Ectodermal cell (in vitro differentiated cells): ENCODE data around the gene ARHGEF11.

ENCODE experiments used
- H3K27ac ChIP-seq: 2 replicates; pipeline ENCODE4 v1.7.0; 2013; ENCODE audit warnings: mild to moderate bottlenecking, low read depth, low read length; ENCODE audit not compliant: insufficient read depth, poor library complexity, severe bottlenecking
- H3K27me3 ChIP-seq: 2 replicates; pipeline ENCODE4 v1.7.0; 2013; ENCODE audit warnings: mild to moderate bottlenecking, low read length; ENCODE audit not compliant: insufficient read depth, control insufficient read depth, poor library complexity, severe bottlenecking
- H3K36me3 ChIP-seq: one replicate; pipeline ENCODE4 v1.7.0; 2013; ENCODE audit warnings: low read length; ENCODE audit not compliant: control insufficient read depth, insufficient read depth
- H3K4me1 ChIP-seq: one replicate; pipeline ENCODE4 v1.7.0; 2013; ENCODE audit warnings: low read length; ENCODE audit not compliant: control insufficient read depth, insufficient read depth
- H3K4me3 ChIP-seq: 2 replicates; pipeline ENCODE4 v1.7.0; 2013; ENCODE audit warnings: low read depth, low read length, control low read depth; ENCODE audit not compliant: insufficient read depth
- H3K9me3 ChIP-seq: 2 replicates; pipeline ENCODE4 v1.7.0; 2013; ENCODE audit warnings: mild to moderate bottlenecking, low read length, moderate library complexity; ENCODE audit not compliant: control insufficient read depth
- WGBS, 2 experiments: methylation state at CpG; one replicate each; pipeline ENCODE4 v1.1.7; 2013; ENCODE audit warnings: missing lambda C conversion rate in 2 of 2; 5-methylcytosine and 5-hydroxymethylcytosine counted together

Gene ARHGEF11

GRCh38 chr1:157050836-157051235 is 5.3 kb upstream of the ARHGEF11 start:
- no peaks in the 10 kb centered on the region for H3K4me1 ChIP-seq
- no peaks in the 10 kb centered on the region for H3K9me3 ChIP-seq
- no peak overlapping the region for H3K4me3 ChIP-seq
- WGBS, 2 experiments, result 77 to 81% methylated on average over 2 of the region's 2 CpGs
- H3K27me3 ChIP-seq, result no peaks in the 10 kb centered on the region
- no peak overlapping the region for H3K27ac ChIP-seq
- no peaks in the 10 kb centered on the region for H3K36me3 ChIP-seq

- Histone ChIP-seq H3K4me3 (no peak overlapping the region), H3K9me3 (no peaks in the 10 kb centered on the region), H3K4me1 (peaks cover 19% of the 10 kb centered on the region), H3K36me3 (no peaks in the 10 kb centered on the region), H3K27me3 (no peaks in the 10 kb centered on the region), H3K27ac (no peak overlapping the region)
- 52 to 62% methylated on average over 2 of the region's 2 CpGs for WGBS, 2 experiments
These were observed 1.5 kb upstream of the ARHGEF11 start for GRCh38 chr1:157047062-157047410.

- H3K27ac ChIP-seq, result no peak overlapping the region
- peaks cover 19% of the 10 kb centered on the region for H3K4me1 ChIP-seq
- H3K36me3 ChIP-seq, result no peaks in the 10 kb centered on the region
- H3K27me3 ChIP-seq, result no peaks in the 10 kb centered on the region
- H3K9me3 ChIP-seq, result no peaks in the 10 kb centered on the region
- WGBS, 2 experiments, result 23 to 32% methylated on average over 6 of the region's 6 CpGs
- H3K4me3 ChIP-seq, result peak overlapping the region; percentile 68
These were observed 1.2 kb downstream of the ARHGEF11 start for GRCh38 chr1:157044326-157044725.

- peaks cover 19% of the 10 kb centered on the region for H3K4me1 ChIP-seq
- H3K9me3 ChIP-seq, result no peaks in the 10 kb centered on the region
- H3K36me3 ChIP-seq, result no peaks in the 10 kb centered on the region
- H3K4me3 ChIP-seq, result peak overlapping the region; percentile 68
- 76 to 82% methylated on average over 2 of the region's 2 CpGs for WGBS, 2 experiments
- no peak overlapping the region for H3K27ac ChIP-seq
- no peaks in the 10 kb centered on the region for H3K27me3 ChIP-seq
These were observed 1.9 kb downstream of the ARHGEF11 start for GRCh38 chr1:157043685-157044084.

- 86% methylated on average over 2 of the region's 2 CpGs for WGBS, 2 experiments
- no peaks in the 10 kb centered on the region for H3K27me3 ChIP-seq
- H3K4me1 ChIP-seq, result peaks cover 19% of the 10 kb centered on the region
- H3K9me3 ChIP-seq, result no peaks in the 10 kb centered on the region
- no peaks in the 10 kb centered on the region for H3K36me3 ChIP-seq
- H3K4me3 ChIP-seq, result peak overlapping the region; percentile 68
- no peak overlapping the region for H3K27ac ChIP-seq
These were observed 2.7 kb downstream of the ARHGEF11 start for GRCh38 chr1:157042846-157043245.

- Histone ChIP-seq H3K27me3 (no peaks in the 10 kb centered on the region), H3K36me3 (no peaks in the 10 kb centered on the region), H3K4me3 (no peak overlapping the region), H3K4me1 (peaks cover 19% of the 10 kb centered on the region), H3K27ac (no peak overlapping the region), H3K9me3 (no peaks in the 10 kb centered on the region)
- 100% methylated on average over 1 of the region's 1 CpG; no CpG with 5 or more reads in 1 of the 2 experiments for WGBS, 2 experiments
These were observed 4.7 kb downstream of the ARHGEF11 start for GRCh38 chr1:157040802-157041201.

GRCh38 chr1:157035121-157035520 is 10.4 kb downstream of the ARHGEF11 start:
- Histone ChIP-seq H3K27me3 (no peaks in the 10 kb centered on the region), H3K4me1 (peaks cover 6% of the 10 kb centered on the region), H3K4me3 (no peak overlapping the region), H3K27ac (no peak overlapping the region), H3K9me3 (no peaks in the 10 kb centered on the region), H3K36me3 (no peaks in the 10 kb centered on the region)
- 95 to 97% methylated on average over 6 of the region's 6 CpGs for WGBS, 2 experiments

GRCh38 chr1:157034137-157034800 is 11.3 kb downstream of the ARHGEF11 start:
- H3K4me1 ChIP-seq, result peaks cover 6% of the 10 kb centered on the region
- H3K27me3 ChIP-seq, result no peaks in the 10 kb centered on the region
- no peaks in the 10 kb centered on the region for H3K9me3 ChIP-seq
- WGBS, 2 experiments, result 60 to 66% methylated on average over 6 to 7 of the region's 7 CpGs
- no peaks in the 10 kb centered on the region for H3K36me3 ChIP-seq
- peak overlapping the region; percentile 56 for H3K27ac ChIP-seq
- no peak overlapping the region for H3K4me3 ChIP-seq

GRCh38 chr1:157033357-157033876 is 12.1 kb downstream of the ARHGEF11 start:
- Histone ChIP-seq H3K36me3 (no peaks in the 10 kb centered on the region), H3K9me3 (no peaks in the 10 kb centered on the region), H3K4me1 (peaks cover 6% of the 10 kb centered on the region), H3K27ac (peak overlapping the region; percentile 2), H3K4me3 (no peak overlapping the region), H3K27me3 (no peaks in the 10 kb centered on the region)
- 93 to 97% methylated on average over 3 of the region's 3 CpGs for WGBS, 2 experiments

GRCh38 chr1:157032303-157032702 is 13.2 kb downstream of the ARHGEF11 start:
- no peaks in the 10 kb centered on the region for H3K9me3 ChIP-seq
- H3K27ac ChIP-seq, result no peak overlapping the region
- no peaks in the 10 kb centered on the region for H3K36me3 ChIP-seq
- H3K4me1 ChIP-seq, result peaks cover 6% of the 10 kb centered on the region
- no peak overlapping the region for H3K4me3 ChIP-seq
- 91 to 92% methylated on average over 3 of the region's 3 CpGs for WGBS, 2 experiments
- H3K27me3 ChIP-seq, result no peaks in the 10 kb centered on the region
